Breast epithelium (tissue), 3 donors: ENCODE data around the gene CLSTN1.

Source experiments
- POLR2A ChIP-seq: fragments of 450-650 bp; IDR thresholded peaks from one replicate; pipeline ENCODE4 v1.6.1; 2016; ENCODE audit warnings: antibody characterized with exemption, mild to moderate bottlenecking, moderate library complexity
- TF ChIP-seq, protein P1 (sequence below), 3 donors: fragments of 450-650 bp; IDR thresholded peaks; one replicate each; pipeline ENCODE4 v1.5.1; 2016 to 2017; ENCODE audit warnings: antibody characterized with exemption in 3 of 3, mild to moderate bottlenecking in 3 of 3, moderate library complexity in 3 of 3

DNA sequence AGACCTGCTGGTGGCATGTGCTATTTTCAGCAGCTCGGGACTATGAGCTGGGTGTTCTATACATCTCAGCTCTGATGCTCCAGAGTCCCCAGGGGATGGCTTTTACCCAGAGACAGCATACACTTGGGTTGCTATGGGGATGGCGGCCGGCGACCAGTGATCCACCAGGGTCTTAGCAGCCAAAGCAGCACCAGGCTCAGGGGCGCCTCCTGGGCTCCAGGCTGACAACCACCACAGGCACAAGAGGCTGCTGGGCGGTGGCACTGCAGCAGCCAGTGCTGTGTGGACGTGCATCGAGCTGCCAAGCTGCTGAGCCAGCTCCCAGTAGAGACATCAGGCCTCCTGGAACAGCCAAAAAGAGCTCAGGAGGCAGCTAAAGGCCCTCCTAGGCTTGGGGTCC is 37.6 kb upstream of the CLSTN1 start:
- TF ChIP-seq, protein P1, sequence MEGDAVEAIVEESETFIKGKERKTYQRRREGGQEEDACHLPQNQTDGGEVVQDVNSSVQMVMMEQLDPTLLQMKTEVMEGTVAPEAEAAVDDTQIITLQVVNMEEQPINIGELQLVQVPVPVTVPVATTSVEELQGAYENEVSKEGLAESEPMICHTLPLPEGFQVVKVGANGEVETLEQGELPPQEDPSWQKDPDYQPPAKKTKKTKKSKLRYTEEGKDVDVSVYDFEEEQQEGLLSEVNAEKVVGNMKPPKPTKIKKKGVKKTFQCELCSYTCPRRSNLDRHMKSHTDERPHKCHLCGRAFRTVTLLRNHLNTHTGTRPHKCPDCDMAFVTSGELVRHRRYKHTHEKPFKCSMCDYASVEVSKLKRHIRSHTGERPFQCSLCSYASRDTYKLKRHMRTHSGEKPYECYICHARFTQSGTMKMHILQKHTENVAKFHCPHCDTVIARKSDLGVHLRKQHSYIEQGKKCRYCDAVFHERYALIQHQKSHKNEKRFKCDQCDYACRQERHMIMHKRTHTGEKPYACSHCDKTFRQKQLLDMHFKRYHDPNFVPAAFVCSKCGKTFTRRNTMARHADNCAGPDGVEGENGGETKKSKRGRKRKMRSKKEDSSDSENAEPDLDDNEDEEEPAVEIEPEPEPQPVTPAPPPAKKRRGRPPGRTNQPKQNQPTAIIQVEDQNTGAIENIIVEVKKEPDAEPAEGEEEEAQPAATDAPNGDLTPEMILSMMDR (IDR thresholded peaks at IDR 0.05): no peak
- no peak for TF ChIP-seq POLR2A
